Measurements from ENCODE around the gene EFHC2.

DNA sequence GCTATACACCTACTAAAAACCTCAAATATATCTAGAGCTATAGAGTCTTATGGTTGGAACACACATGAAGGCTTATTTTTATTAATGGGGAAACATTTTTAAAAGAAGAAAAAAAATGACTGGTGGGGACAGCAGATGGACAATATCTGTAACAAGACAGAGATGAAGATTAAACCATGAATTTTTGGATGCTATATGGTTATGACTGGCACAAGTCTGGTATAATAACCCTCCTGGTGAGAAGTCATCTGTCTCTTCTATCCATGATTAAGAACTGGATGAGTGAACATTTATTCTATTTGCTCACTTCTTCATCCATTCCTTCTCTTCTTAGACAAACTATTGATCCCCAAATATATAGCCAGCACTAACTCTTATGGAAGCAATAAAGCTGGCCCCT, 104.4 kb downstream of the EFHC2 start:
- TF ChIP-seq, protein P1, sequence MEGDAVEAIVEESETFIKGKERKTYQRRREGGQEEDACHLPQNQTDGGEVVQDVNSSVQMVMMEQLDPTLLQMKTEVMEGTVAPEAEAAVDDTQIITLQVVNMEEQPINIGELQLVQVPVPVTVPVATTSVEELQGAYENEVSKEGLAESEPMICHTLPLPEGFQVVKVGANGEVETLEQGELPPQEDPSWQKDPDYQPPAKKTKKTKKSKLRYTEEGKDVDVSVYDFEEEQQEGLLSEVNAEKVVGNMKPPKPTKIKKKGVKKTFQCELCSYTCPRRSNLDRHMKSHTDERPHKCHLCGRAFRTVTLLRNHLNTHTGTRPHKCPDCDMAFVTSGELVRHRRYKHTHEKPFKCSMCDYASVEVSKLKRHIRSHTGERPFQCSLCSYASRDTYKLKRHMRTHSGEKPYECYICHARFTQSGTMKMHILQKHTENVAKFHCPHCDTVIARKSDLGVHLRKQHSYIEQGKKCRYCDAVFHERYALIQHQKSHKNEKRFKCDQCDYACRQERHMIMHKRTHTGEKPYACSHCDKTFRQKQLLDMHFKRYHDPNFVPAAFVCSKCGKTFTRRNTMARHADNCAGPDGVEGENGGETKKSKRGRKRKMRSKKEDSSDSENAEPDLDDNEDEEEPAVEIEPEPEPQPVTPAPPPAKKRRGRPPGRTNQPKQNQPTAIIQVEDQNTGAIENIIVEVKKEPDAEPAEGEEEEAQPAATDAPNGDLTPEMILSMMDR (IDR thresholded peaks at IDR 0.05; ENCODE audit: insufficient read depth, low read depth, low read length), result no peak
- no peak for TF ChIP-seq EZH2 (IDR thresholded peaks at IDR 0.05; ENCODE audit: insufficient read depth, low read length)

All from astrocyte (in vitro differentiated cells and primary cell).